HFFc6 (cell line): Measurements from ENCODE around the gene JSRP1. TPM values are rescaled to one million over a fixed set of nuclear protein-coding genes. Genes with fewer than 3 reads are reported as not detected.

ENCODE experiments used
- DNase-seq: peaks from one replicate; pipeline ENCODE4 v3.0.0-alpha.2; 2018
- H3K27ac Mint-ChIP-seq: 2 replicates; pipeline ENCODE4 v1.8.0; 2020; ENCODE audit warnings: mild to moderate bottlenecking, mixed read lengths
- H3K27me3 Mint-ChIP-seq: 2 replicates; pipeline ENCODE4 v1.8.0; 2021; ENCODE audit warnings: mild to moderate bottlenecking, moderate library complexity, mixed read lengths; ENCODE audit not compliant: insufficient read depth
- H3K36me3 Mint-ChIP-seq: 2 replicates; pipeline ENCODE4 v1.8.0; 2021; ENCODE audit warnings: low read depth, mixed read lengths
- H3K4me1 Mint-ChIP-seq: 2 replicates; pipeline ENCODE4 v1.8.0; 2020; ENCODE audit warnings: low read depth, mixed read lengths
- H3K4me3 Mint-ChIP-seq: 2 replicates; pipeline ENCODE4 v1.8.0; 2020; ENCODE audit warnings: mild to moderate bottlenecking, moderate library complexity, mixed read lengths
- H3K9me3 Mint-ChIP-seq: 2 replicates; pipeline ENCODE4 v1.8.0; 2020; ENCODE audit warnings: mild to moderate bottlenecking, mixed read lengths
- total RNA-seq, 6 experiments: library from RNA; stranded (reverse); fragmentation: NEBNext Ultra II Directional; extraction: Animal tissue kit (Norgen Biotek cat#: 25700); gene quantifications; 2 replicates in 1 of 6; 3 replicates in 5 of 6; pipeline ENCODE4 v1.2.3, GENCODE V29; 2021
- TF ChIP-seq, protein P1 (sequence below): fragments of 200-600 bp; sonication (generic); IDR thresholded peaks from 2 replicates; pipeline ENCODE4 v1.5.0; 2021; ENCODE audit warnings: antibody characterized with exemption, mild to moderate bottlenecking

JSRP1 gene
- total RNA-seq, 6 experiments from 2014 or later, result 0.27 to 0.99 (median 0.72) TPM

DNA sequence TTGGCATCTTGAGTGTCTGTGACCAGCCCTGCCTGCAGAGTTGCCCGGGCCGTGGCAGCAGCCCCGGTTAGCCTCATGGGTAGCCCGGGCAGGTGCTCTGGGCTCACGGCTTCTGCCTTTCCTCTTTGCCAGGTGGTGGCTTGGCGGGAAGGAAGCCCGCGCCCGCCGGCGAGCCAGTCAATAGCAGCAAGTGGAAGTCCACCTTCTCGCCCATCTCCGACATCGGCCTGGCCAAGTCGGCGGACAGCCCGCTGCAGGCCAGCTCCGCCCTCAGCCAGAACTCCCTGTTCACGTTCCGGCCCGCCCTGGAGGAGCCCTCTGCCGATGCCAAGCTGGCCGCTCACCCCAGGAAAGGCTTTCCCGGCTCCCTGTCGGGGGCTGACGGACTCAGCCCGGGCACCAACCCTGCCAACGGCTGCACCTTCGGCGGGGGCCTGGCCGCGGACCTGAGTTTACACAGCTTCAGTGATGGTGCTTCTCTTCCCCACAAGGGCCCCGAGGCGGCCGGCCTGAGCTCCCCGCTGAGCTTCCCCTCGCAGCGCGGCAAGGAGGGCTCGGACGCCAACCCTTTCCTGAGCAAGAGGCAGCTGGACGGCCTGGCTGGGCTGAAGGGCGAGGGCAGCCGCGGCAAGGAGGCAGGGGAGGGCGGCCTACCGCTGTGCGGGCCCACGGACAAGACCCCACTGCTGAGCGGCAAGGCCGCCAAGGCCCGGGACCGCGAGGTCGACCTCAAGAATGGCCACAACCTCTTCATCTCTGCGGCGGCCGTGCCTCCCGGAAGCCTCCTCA lies 30.0 kb downstream of the JSRP1 start:
- Mint-ChIP-seq H3K4me3 (no peak overlapping the region), H3K27me3 (peaks cover 7% of the 10 kb centered on the region), H3K36me3 (peaks cover 15% of the 10 kb centered on the region; the same call in 1 of the 2 replicates), H3K4me1 (no peaks in the 10 kb centered on the region), H3K27ac (no peak overlapping the region), H3K9me3 (no peaks in the 10 kb centered on the region)
- TF ChIP-seq, protein P1, sequence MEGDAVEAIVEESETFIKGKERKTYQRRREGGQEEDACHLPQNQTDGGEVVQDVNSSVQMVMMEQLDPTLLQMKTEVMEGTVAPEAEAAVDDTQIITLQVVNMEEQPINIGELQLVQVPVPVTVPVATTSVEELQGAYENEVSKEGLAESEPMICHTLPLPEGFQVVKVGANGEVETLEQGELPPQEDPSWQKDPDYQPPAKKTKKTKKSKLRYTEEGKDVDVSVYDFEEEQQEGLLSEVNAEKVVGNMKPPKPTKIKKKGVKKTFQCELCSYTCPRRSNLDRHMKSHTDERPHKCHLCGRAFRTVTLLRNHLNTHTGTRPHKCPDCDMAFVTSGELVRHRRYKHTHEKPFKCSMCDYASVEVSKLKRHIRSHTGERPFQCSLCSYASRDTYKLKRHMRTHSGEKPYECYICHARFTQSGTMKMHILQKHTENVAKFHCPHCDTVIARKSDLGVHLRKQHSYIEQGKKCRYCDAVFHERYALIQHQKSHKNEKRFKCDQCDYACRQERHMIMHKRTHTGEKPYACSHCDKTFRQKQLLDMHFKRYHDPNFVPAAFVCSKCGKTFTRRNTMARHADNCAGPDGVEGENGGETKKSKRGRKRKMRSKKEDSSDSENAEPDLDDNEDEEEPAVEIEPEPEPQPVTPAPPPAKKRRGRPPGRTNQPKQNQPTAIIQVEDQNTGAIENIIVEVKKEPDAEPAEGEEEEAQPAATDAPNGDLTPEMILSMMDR, result no peak
- DNase-seq, result no peak

DNA sequence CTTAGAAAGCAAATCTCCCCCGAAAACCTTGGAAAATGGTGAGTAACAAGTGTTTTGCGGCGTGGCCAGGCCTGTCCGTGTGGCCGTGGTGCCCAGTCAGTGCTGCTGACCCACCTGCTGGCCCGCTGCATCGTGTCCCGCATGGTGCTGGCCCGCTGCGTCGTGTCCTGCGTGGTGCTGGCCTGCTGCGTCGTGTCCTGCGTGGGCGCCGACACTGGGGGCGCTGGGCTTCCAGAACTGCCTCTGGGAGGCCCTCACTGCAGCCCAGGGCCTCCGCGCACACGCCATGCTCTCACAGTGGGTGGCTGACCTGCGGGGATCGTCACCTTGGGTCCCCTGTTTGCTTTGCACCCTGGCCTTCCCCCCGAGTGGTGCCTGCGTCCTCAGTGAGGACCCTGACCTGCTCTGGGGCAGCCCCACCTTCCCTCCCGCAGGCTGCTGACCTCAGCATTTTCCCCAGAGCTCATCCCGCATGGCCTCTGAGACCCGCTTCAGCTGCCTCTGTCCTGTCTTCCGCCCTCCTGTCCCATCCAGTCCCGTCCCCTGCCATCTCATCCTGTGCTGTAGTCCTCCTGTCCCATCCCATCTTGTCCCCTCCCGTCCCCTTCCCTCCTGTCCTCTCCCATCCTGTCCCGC lies 30.7 kb downstream of the JSRP1 start:
- no peak overlapping the region for H3K27ac Mint-ChIP-seq
- no peak overlapping the region for H3K4me3 Mint-ChIP-seq
- H3K4me1 Mint-ChIP-seq, result no peaks in the 10 kb centered on the region
- DNase-seq, result no peak
- H3K9me3 Mint-ChIP-seq, result no peaks in the 10 kb centered on the region
- H3K36me3 Mint-ChIP-seq, result peaks cover 13% of the 10 kb centered on the region; the same call in 1 of the 2 replicates
- H3K27me3 Mint-ChIP-seq, result peaks cover 8% of the 10 kb centered on the region
- TF ChIP-seq, protein P1, result no peak

DNA sequence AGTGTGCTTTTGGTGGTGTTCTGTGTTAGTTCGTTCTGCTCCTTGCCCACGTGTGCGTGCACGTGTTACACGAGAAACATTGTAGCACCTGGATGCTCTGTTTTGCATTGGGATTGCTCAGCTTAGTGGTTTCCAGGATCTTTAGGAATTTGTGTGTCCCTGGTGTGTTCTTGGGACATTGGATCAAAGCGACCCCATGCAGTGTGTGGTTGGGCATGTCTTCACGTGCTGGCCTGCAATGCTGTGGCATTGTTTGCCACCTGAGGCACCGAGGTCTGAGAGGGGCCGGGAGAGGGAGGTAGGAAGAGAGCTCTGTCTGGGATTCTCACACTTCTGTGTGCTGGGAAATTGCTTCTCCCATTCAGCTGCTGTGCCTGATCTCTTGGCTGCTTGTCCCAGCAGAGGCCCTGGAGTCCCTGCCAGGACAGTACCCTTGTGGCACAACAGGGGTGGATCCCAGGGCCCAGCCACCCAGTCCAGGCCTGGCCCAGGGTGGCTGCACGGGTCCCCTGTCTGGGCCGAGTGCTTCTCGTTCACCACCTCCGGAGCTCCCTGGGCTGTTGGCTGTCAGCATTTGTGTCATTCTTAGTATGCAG lies 31.4 kb downstream of the JSRP1 start:
- H3K27me3 Mint-ChIP-seq, result peaks cover 11% of the 10 kb centered on the region
- H3K4me1 Mint-ChIP-seq, result no peaks in the 10 kb centered on the region
- peaks cover 10% of the 10 kb centered on the region; the same call in 1 of the 2 replicates for H3K36me3 Mint-ChIP-seq
- no peaks in the 10 kb centered on the region for H3K9me3 Mint-ChIP-seq
- peak overlapping the region; percentile 62 for H3K27ac Mint-ChIP-seq
- TF ChIP-seq, protein P1, result no peak
- no peak overlapping the region for H3K4me3 Mint-ChIP-seq
- no peak for DNase-seq

DNA sequence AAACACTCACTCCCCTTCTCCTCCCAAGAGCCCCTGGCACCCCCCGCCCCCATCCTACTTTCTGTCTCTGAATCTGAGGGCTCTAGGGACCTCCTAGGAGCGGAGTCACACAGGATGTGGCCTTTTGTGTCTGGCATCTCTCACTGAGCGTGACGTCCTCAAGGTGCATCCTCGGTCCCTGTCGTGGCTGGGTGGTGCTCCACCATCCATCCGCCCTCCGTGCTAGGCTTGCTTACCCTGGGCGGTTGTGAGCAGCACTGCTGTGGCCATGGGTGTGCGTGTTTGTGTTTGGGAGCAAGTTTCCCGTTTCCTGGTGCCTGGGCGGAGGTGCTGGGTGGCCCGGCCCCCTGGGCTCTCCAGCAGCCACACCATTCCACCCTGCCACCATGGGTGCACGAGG lies 32.3 kb downstream of the JSRP1 start:
- peaks cover 10% of the 10 kb centered on the region; the same call in 1 of the 2 replicates for H3K36me3 Mint-ChIP-seq
- no peak overlapping the region for H3K4me3 Mint-ChIP-seq
- TF ChIP-seq, protein P1, result no peak
- DNase-seq, result no peak
- no peak overlapping the region for H3K27ac Mint-ChIP-seq
- H3K9me3 Mint-ChIP-seq, result no peaks in the 10 kb centered on the region
- H3K27me3 Mint-ChIP-seq, result peaks cover 11% of the 10 kb centered on the region
- H3K4me1 Mint-ChIP-seq, result no peaks in the 10 kb centered on the region

DNA sequence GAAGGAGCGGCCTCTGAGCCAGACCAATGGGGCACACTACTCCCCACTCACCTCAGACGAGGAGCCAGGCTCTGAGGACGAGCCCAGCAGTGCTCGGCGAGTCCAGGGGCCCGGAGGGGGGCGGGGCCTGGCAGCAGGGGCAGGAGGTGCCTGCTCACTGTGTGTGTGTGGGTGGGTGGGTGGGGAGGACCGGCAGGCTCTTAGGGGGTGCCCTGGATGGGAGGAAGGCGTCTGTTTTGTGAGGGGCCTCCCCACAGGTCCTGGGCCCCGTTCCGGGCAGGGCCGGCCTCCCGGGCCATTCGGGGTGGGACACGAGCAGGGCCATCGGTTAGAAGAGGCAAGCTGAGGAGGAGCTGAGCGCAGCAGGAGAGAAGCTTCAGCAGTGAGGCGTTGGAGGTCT lies 32.8 kb downstream of the JSRP1 start:
- H3K27me3 Mint-ChIP-seq, result peaks cover 11% of the 10 kb centered on the region
- H3K27ac Mint-ChIP-seq, result no peak overlapping the region
- H3K4me3 Mint-ChIP-seq, result no peak overlapping the region
- TF ChIP-seq, protein P1, result no peak
- DNase-seq, result no peak
- H3K4me1 Mint-ChIP-seq, result no peaks in the 10 kb centered on the region
- H3K36me3 Mint-ChIP-seq, result peaks cover 10% of the 10 kb centered on the region; the same call in 1 of the 2 replicates
- H3K9me3 Mint-ChIP-seq, result no peaks in the 10 kb centered on the region
